IMR-90 (cell line): Measurements from ENCODE around the gene TAF10.

ENCODE experiments used
- MXI1 ChIP-seq: IDR thresholded peaks from 2 replicates; pipeline ENCODE4 v1.6.1; 2012; ENCODE audit warnings: low read depth, mild to moderate bottlenecking, low read length, moderate library complexity, borderline replicate concordance
- RAD21 ChIP-seq: IDR thresholded peaks from 2 replicates; pipeline ENCODE4 v1.6.1; 2012; ENCODE audit warnings: low read length, improper control_type of control experiment
- RCOR1 ChIP-seq: IDR thresholded peaks from 2 replicates; pipeline ENCODE4 v1.6.1; 2012; ENCODE audit warnings: mild to moderate bottlenecking, low read length, improper control_type of control experiment; ENCODE audit not compliant: insufficient replicate concordance
- TF ChIP-seq, protein P1 (sequence below): conservative IDR thresholded peaks from 2 replicates; pipeline ENCODE4 v1.5.1; 2012; ENCODE audit warnings: mild to moderate bottlenecking, low read depth, low read length, improper control_type of control experiment
- TF ChIP-seq, protein P2 (sequence below): fragments of 150-350 bp; IDR thresholded peaks from 2 replicates; pipeline ENCODE4 v1.6.1; 2017; ENCODE audit warnings: mild to moderate bottlenecking, antibody characterized with exemption, low read length, low read depth

DNA sequence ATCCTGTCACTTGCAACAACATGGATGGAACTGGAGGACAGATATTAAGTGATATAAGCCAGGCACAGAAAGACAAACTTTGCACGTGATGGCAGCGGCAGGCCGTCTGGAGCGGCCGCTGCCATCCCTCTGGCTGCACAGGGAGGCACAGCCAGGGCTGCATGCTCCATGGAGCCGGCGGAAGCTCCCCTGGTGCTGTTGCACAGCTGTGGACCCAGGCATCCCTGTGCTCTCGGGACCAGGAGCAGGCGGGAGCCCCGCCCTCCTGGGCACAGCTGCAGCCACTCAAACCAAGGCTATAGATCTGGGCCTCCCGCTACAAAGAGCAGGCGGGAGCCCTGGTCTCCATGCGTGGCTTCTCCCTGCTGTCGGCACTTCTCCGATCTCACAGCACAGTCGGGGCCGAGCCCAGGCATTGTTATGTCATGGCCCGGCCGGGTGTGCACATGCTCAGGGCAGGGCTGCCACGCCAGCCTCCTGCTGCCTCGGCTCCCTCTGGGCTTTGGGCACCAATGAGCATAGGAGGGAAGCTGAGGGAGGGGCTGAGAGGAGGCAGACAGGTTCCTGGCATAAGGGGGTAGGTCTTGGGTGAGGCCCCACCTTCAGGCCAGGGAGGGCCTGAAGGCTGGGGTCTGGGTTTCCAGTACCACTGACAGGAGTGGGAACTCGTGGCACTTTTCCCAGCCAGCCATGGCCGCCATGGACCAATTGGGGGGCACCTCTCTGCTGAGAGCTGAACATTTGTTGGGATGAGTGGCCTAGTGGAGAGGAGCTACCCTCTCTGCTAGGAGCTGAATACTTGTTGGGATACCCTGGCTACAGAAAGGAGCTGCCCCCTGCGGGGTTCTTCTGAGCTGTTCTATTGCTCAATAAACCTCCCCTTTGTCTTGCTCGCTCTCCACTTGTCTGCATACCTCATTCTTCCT, 25.3 kb downstream of the TAF10 start:
- TF ChIP-seq, protein P1, sequence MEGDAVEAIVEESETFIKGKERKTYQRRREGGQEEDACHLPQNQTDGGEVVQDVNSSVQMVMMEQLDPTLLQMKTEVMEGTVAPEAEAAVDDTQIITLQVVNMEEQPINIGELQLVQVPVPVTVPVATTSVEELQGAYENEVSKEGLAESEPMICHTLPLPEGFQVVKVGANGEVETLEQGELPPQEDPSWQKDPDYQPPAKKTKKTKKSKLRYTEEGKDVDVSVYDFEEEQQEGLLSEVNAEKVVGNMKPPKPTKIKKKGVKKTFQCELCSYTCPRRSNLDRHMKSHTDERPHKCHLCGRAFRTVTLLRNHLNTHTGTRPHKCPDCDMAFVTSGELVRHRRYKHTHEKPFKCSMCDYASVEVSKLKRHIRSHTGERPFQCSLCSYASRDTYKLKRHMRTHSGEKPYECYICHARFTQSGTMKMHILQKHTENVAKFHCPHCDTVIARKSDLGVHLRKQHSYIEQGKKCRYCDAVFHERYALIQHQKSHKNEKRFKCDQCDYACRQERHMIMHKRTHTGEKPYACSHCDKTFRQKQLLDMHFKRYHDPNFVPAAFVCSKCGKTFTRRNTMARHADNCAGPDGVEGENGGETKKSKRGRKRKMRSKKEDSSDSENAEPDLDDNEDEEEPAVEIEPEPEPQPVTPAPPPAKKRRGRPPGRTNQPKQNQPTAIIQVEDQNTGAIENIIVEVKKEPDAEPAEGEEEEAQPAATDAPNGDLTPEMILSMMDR, result no peak
- TF ChIP-seq, protein P2, sequence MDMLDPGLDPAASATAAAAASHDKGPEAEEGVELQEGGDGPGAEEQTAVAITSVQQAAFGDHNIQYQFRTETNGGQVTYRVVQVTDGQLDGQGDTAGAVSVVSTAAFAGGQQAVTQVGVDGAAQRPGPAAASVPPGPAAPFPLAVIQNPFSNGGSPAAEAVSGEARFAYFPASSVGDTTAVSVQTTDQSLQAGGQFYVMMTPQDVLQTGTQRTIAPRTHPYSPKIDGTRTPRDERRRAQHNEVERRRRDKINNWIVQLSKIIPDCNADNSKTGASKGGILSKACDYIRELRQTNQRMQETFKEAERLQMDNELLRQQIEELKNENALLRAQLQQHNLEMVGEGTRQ, result no peak
- TF ChIP-seq RAD21 (no peak), RCOR1 (no peak), MXI1 (no peak)
